Measurements from ENCODE around the gene NFIL3.

Gene NFIL3

DNA sequence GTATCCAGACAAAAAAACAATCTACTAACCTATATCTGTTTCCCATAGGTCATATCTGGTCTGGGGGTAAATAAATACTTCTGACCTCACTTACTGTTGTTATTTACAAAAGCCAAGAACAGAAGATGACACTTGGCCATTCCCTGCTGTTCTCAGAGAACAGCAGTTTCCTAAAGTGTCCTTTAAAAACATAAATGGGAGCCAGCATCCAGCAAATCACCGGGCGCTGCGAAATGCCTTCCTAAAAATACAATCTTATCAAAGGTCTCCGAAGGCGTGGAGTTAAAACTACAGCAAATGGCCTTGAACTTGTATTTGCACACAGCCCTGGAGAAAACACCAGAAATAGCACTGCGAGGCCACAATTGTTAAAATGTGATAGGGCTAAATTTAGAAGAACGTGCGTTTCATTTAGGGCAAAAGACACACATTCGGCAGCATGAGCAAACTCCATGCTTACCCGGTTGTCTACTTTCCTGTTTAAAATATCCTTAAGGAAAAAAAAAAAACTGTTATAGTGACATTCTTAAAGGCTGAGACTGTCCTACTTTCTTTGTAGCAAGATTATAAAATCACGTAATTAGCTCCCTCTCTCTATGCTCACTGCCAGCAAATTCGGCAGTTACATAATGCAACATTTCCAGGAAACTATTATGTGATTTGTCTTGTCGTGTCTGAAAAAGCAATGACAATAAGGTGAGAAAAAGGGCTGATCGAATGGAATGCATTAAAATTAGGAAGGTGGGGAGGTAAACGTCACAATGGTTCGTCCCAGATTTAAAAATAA is 1.5 kb downstream of the NFIL3 start:
- no peak for DNase-seq (ENCODE audit: low read depth in 2 of 2)

DNA sequence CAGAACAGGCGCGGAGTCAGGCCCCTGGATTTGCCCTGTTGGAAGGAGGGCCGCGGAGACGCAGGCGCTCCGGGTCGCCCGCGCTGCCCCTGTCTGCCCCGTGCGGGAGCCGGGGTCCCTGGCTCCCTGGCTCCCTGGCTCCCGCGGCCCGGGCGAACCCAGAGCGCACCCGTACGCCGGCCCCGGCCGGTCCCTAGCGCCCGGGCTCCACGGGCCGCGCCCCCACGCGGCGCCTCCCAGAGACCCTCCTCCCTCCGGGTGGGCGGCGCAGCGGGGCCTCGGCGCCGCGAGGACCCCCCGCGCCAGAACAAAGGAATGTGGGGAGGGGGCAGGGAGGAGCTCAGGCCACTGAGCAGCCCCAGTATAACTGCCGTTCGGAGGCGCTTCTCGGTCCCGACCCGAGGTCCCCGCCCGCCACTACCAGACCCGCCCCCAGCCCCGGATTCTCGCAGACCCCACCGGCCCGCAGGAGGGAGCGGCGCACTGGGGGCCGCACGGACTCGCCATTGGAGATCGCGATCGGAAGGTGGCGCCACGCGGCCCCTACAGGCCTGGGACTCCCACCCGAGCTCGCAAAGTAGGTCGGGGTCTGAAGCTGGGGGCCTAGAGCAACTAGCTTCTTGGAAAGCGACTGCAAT is 2.4 kb downstream of the NFIL3 start:
- DNase-seq (ENCODE audit: low read depth in 2 of 2) = no peak

DNA sequence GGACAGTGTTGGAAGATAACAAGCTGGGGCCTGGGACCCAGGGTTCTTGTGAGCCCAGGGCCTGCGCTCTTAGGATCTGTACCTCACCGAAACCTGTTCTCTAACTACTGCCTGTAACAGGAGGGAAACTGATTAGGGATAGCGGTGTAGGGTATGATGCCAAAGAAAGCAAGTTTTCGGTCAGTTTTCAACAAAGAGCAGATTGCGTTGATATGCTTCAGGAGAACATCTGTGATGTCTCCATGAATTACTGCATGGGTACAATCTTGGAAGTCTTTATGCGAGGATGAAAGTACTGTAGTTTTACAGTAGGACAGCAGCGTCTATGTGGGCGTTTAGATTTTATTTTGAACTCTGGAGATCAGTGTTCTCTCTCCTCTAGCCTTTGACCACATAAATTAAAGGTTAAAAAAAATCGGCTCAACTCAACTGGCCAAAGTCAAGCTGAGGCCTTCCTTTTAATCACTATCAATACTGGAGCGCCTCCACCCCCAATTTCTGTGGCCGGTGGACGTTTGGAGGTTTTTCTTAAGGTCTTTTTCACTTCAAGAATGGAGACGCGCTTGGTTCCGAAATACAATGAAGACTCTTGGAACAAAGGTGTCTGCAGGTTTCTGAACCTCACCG is 3.0 kb downstream of the NFIL3 start:
- no peak for DNase-seq (ENCODE audit: low read depth in 2 of 2)

DNA sequence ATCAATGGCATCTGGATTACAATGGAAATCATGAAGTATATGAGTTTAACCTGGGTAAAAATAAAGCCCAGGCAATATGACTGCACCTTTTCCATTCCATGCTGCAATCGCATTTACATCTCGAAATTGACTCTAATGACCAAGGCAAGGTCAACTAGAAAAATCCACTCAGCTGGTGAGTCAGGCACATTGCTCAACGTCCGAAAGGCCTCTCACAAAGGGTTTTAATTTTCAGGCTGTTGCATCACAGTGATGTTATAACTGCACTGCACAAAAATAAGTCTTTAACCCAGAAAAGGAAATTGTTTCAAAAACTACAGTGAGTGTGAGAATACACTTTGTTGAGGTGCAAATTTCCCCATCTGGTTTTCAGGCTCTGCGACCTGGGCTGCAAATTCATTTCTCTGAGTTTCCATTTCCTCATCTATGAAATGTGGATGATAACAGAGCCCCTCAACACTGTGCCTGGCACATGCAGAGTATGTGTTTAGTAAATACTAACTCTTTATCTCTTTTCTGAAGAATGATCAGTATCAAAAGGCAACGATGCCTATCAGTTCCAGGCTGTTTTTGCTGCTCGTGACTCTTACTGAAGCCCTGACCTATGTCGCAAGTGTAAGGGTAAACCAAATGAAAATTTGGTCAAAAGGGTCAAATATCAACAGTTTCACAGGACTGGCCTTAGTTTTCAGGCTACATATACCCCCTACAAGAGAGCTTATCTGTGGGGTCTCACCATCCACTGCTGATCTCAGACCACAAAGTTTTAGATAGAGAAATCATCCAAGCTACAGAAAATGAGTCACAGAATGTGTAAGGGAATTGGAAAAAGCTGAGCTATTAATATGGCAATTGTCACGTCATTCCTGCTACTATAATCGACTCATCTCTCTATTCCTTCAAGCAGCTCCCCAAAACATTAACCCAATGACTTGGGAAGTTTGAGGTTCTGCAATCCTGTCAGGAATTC is 4.1 kb downstream of the NFIL3 start:
- no peak for DNase-seq (ENCODE audit: low read depth in 2 of 2)

DNA sequence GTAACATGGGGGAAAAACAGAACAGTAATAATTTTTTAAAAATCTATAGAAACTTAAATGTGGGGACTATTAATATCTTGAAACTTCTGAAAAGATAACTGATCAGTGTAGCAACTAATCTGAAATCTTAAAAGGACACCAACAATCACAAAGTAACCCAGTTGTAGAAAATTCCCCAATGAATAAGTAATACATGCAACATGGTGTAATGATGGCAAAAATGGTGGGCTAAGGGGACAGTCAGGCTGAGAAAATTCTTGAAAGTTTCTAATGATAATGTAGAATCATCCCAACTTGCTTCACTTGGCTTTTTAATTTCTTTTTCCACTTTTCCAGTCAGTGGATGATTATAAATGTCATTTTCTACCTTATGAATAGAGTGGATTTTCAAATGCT is 5.4 kb downstream of the NFIL3 start:
- DNase-seq (ENCODE audit: low read depth in 2 of 2) = no peak

DNA sequence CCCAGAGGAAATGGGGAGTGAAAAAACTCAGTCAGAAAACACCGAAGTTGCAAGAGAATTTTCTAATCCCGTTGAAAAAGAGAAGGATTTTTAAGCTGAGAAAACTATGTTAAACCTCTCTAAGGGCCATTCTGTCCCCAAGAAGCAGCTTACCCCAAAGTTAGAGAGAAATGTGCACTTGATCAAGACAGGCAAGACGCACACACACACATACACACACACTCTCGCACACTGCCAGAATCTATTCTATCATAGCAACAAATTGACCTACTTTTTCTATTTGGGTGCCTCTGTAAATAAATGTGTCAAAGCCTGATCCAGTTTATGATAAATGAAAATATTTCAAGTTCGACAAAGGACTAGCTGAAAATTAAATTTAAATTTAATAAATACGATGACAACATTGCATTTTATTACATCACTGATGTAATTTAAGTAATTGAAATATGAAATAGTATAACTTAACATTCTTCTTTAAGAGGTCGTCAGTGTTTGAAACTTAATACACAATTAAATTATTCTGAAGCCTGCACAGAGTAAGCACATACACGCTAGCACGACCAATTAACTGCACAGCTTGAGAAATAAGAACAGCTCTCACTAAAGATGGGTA is 5.9 kb downstream of the NFIL3 start:
- DNase-seq (ENCODE audit: low read depth in 2 of 2) = no peak

DNA sequence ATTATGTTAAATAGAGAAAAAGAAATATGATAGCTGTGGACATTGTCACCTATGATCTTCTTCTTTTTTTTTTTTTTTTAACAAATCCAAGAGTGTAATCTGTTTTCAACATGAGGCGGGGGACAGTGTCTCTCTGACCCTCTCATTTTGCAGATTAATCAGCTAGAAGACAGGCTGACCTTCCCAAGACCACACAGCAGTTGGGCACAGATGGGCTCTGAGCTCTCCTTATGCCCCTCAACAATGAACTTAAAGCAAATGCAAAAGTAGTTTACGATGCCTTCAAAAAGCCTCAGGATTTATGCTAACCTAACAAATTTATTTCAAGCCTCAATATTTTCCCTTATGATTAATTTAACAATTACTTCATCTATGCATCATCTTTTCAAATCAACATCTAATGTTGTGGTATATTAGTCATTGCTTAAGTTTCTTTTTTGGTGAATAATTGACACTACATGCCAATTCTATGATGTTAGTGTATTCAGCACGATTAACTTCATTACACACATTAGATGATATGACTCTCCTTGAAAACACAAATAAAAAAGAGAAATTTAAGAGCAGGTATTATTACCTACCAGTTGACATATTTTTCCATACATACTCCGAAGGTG is 7.4 kb downstream of the NFIL3 start:
- no peak for DNase-seq (ENCODE audit: low read depth in 2 of 2)

DNA sequence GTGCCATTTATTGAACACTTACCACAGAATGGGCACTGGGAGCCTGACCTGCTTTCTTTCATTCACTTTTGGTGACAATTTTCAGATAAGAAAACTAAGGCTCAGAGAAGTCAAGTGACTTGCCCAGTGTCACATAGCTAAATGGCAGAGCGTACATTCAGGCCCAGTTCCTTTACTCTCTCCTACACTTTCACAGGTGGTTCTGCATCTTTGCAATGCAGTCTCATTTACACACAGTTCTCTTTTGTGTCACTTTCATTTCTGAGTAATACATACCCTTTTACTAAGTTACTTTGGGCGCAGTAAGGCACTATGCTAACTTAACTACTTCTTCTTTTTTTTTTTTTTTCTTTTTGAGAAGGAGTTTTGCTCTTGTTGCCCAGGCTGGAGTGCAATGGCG is 8.3 kb downstream of the NFIL3 start:
- no peak for DNase-seq (ENCODE audit: low read depth in 2 of 2)

DNA sequence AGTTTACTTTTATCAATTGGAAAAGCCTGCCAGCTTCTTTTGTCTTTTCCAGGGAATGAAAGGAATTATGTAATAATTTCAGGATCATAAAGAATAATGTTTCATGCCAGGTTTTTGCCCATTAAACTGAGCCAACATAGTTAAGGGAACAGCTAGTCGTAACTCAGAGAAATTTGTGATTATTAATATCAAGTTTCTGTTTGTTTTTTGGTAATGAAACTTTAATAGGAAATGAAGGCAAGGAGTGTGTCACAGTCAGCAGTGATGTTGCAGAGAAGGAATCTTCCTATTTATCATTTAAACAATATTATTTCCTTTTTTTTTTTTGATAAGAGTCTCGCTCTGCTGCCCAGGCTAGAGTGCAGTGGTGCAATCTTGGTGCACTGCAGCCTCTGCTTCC is 10.7 kb downstream of the NFIL3 start:
- no peak for DNase-seq (ENCODE audit: low read depth in 2 of 2)

DNA sequence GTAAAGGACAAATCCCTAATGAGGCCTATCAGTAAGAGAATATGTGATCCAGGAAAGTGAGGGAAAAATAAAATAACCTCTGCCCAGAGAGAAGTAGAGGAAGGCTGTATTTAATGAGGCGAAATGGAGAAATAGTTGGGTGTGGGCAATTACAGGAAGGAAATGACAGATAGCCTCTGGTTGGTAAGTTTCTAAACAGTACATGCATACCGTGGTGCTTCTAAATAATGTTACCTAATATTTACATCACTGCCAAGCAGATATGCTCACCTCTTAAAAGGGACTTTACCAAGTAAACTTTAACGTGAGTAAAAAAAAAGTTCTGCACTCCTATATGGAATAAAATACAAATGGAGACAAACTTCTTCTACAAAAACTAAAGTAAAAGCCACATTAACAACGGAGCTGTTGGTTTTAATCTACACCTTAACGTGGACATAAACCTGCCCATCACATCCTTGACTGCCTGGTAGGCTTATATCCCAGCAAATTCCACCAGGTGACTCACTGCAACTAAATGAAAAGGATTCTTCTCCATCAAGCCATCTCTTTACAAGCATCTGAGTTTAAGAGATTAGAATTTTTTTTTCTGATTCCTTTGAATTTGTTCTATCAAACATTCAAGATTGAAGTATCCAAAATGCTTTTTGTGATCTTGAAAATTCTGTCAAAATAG is 12.4 kb downstream of the NFIL3 start:
- no peak for DNase-seq (ENCODE audit: low read depth in 2 of 2)

DNA sequence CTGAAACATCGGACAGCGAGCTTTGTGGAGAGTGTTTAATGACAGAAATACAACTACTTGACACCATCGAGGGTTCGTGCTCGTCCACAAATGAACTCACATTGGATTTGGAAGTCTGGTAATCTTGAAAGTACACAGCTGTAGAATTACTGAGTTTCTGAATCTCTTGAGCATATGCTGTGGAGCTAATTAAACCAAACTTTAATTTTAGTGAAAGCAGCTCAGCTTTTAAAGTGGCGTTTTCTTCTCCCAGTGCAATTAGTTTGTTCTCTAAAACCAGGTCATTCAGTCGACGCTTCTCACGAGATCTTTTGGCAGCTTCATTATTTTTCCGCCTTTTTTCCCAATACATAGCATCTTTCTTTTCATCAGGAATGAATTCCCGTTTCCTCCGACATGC is 13.5 kb downstream of the NFIL3 start:
- no peak for DNase-seq (ENCODE audit: low read depth in 2 of 2)

DNA sequence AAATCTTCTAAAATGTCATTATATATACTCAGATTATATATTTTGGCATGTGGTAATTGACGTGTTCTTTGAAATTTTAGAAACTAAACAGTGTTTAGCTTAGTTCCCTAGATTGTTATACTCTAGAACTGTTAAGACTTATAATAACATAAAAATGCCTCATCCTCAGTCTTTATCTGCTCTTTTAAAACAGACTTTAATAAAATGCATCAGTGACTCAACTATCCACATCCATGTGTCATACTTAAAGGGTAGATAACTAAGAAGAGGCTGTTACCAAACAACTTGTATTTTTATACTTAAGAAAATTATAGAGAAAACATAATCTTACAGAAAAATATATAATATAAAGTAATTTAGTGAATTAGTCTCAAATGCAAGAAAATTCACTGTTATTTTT is 15.2 kb downstream of the NFIL3 start:
- no peak for DNase-seq (ENCODE audit: low read depth in 2 of 2)

DNA sequence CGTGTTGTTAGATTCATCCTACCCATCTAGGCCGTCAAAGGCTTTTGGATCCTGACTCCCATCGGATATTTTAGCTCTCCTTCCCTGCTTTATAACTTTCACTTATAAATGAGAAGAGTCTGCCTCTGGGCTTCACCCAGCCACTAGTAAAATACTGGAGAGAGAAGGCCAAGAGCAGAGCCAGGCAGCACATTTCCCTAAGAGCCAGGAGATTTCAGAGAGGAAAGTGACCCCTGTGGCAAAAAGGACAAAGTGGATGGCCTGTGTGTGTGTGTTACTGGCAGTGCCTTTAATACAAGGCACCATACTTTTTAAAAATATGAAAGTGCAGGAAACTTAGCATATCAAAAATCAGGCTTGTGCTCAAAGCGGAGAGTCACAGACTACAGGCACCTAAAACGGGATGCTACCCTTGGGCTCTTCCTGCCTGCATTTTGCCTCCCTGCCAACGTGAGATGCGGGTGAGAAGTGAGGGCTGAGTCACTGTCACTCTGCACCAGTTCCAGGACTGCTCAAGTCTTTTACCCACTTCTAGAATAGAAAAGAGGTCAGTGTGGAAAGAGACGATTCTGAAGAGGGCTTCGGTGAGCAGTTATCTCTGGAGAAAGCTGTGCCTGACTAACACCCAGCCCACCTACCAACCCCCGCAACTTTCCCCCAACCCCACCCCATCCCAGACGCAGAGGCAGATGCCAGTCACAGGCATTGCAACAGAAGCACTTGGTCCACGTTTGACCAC is 15.9 kb downstream of the NFIL3 start:
- DNase-seq (ENCODE audit: low read depth in 2 of 2) = no peak

DNA sequence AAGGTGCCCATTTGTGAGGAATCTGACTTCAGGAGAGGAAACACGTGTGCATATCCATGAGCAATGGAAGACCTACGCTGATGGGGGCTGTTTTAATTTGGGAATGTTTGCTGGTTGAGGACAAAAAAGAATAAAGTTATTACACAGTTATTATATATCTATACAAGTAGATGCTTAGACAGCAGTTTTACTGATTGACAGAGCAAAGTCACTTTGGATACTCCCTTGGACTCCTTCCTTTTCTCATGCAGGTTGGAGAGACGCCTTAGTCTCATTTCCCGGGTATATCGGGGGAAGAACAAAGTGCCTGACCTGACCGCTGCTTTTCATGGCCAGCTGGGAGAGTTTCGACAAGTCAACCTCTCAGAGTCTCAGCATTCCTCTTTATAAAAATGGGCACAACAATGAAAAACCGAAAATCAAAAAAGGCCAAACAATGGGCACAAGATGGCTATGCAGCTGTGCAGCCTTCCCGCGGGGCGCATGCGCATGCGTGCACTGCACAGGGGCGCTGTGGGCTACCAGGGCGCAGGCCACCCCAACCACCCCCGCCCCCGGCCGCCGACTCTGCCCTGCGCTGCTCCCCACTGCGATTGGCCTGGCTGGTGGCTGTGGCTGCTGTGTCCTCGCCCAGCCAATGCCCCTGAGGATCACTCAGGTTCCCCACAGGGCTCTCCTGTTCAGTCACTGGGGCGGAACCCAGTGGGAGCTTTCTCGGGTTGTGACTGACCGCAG is 18.1 kb downstream of the NFIL3 start:
- DNase-seq (ENCODE audit: low read depth in 2 of 2) = no peak

DNA sequence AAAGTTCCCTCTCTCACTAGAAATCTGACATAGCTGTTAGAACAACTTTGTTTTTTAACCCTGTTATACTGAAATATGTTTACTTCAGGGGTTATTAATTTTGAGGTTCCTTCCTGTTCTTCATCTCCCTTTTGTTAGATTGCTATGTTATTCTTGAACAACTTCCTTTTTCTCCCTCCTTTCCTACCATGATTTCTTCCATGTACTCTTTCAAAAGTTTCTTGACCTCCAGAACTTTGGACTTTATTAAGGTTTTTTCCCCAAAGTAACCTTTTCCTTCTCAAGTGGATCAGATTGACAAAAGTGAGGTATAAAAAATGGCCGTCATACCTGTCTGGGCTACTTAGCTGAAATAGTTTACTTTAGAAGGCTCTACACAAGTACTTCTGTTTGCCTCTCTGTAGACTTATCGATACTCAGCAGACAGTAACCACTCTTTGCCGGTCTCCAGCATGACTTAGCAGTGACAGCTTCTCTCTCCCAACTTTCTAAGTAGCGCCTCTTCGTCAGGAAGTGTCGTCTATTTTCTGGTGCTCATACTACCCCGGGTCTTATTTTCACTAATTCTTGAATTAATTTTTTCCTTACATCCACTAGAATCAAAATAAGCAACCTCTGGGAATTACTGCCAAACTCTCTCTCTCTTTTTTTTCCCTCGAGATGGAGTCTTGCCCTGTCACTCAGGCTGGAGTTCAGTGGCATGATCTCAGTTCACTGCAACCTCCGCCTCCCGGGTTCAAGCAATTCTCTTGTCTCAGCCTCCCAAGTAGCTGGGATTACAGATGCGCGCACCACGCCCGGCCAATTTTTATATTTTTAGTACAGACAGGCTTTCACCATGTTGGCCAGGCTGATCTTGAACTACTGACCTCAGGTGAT is 19.7 kb downstream of the NFIL3 start:
- DNase-seq (ENCODE audit: low read depth in 2 of 2) = no peak

DNA sequence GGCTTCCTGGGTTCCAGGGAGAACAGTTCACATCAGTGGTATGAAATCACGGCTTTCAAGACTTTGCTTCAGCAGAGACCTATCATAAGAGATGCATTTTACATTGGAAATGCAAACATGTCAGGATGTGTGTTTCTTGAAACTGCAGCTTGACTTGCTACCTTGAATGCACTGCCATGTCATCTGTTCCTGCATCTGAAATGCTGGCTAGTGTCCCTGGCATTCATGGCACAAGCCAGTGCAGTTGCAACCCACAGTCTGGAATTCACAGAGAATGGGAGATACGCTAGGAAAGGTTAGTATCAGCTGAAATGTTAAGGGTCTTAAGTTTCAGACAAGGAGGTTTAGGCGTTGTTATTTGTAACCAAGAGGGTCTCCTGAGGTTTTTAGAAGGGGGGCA is 24.7 kb downstream of the NFIL3 start:
- DNase-seq (ENCODE audit: low read depth in 2 of 2) = no peak

DNA sequence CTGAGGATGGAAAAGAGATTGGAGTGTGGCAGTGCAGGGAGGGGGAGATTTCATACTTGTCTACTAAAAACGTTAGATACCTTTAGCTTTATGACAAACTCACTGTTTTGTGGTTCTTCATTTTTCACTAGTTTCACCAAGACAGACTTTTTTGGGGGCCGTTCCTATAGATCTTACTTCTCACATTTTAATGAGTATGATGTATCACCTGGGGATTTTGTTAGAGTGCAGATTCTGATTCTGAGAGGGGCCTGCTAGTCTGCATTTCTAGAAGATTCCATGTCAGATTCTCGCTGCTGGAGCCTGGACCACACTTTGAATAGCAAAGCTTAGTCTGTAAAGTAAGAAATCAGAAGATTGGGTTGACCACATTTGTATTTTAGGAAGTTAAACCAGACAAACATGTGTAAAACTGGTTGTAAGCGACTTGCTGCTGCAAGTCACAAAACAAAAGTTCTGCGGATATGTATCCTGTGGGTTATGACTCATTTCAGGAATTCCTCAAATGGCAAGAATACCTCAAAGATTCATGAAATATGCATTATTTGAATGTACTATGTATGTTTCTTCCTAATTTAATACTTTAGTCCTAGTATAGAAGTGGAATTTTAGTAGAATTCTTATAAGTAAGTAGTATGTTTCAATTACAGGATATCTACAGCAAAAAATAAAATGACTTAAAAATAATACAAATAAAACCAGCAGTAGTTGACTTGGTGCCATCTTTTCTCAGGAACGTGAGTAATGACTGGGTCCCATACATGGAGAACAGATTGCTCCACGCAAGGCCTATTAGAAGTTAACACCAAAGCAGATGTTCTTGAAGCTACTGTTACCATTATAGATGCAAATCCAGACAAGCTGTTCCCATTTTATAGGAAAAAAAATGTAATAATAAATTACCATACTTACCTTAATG is 27.8 kb downstream of the NFIL3 start:
- no peak for DNase-seq (ENCODE audit: low read depth in 2 of 2)

Measured in stimulated activated CD4-positive, alpha-beta T cell treated with anti-CD3 and anti-CD28 coated beads, Interleukin-12 subunit alpha, Interleukin-12 subunit beta, amount 100 ng/mL, for 24 hours (primary cell).